Astrocyte of the cerebellum (primary cell): ENCODE measurements around the gene CDK14.

Experiments
- DNase-seq: peaks from one replicate; pipeline ENCODE4 v3.0.0-alpha.2; 2011; ENCODE audit warnings: low read depth
- H3K4me3 ChIP-seq: 2 replicates; pipeline ENCODE4 v1.5.1; 2011; ENCODE audit warnings: mild to moderate bottlenecking, low read depth, low read length, moderate library complexity
- in situ Hi-C: cut with HindIII; loops from 2 replicates; pipeline ENCODE4 v1.10.0; 2017; ENCODE audit warnings: low sequenced_read_pairs
- TF ChIP-seq, protein P1 (sequence below): IDR thresholded peaks from 2 replicates; pipeline ENCODE4 v1.5.1; 2012; ENCODE audit warnings: low read length, low read depth, moderate library complexity, mild to moderate bottlenecking; ENCODE audit errors: missing control alignments

CDK14 gene

DNA sequence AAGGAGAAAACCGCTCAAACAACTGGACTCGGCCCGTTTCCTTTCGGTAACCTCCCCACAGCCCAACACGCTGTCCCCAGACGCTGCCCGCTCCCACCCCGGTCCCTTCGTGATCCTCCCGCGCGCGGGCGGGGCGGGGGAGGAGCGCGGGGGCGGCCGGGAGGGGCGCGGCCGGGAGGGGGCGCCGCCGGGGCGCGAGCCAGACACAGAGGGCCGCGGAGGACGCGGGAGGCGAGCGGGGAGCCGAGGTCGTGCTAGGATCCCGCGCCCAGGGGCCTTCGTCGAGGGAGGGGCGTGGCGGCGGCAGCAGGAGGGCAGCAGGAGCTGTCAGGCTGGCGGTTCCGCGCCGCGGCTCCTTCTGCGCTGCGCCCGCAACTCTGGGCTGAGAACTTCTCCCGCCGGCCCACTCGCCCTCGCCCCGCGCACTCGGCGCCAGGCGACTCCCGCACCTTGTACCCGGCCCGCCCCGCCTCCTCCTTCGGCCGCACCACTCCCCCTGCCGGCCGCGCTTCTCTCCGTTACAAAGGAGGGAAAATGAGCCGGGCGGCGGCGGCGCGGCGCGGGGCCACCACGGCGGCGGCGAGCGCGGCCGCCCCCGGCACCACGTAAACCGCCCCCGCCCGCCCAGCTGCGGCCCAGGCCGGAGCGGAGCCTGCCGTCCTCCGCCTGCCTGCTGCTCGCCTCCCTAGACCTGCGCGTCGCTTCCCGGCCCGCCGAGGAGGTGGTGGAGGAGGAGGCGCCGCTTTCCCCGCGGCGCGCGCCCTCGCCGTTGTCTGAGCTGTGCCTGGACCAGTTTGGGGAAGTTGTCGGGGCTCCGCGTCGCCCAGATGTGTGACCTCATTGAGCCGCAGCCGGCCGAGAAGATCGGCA lies at the start of gene CDK14:
Gene CDK14, plus strand, starts transcription at position 521 of the 870 bp plus-strand sequence. Its CDS starts 307 bp downstream, at position 828.
- TF ChIP-seq, protein P1, sequence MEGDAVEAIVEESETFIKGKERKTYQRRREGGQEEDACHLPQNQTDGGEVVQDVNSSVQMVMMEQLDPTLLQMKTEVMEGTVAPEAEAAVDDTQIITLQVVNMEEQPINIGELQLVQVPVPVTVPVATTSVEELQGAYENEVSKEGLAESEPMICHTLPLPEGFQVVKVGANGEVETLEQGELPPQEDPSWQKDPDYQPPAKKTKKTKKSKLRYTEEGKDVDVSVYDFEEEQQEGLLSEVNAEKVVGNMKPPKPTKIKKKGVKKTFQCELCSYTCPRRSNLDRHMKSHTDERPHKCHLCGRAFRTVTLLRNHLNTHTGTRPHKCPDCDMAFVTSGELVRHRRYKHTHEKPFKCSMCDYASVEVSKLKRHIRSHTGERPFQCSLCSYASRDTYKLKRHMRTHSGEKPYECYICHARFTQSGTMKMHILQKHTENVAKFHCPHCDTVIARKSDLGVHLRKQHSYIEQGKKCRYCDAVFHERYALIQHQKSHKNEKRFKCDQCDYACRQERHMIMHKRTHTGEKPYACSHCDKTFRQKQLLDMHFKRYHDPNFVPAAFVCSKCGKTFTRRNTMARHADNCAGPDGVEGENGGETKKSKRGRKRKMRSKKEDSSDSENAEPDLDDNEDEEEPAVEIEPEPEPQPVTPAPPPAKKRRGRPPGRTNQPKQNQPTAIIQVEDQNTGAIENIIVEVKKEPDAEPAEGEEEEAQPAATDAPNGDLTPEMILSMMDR = peak; percentile 45
- in situ Hi-C loops = no loop called here
- H3K4me3 ChIP-seq = peak within 1 kb of the TSS; percentile 98
- peak; percentile 28 for DNase-seq

DNA sequence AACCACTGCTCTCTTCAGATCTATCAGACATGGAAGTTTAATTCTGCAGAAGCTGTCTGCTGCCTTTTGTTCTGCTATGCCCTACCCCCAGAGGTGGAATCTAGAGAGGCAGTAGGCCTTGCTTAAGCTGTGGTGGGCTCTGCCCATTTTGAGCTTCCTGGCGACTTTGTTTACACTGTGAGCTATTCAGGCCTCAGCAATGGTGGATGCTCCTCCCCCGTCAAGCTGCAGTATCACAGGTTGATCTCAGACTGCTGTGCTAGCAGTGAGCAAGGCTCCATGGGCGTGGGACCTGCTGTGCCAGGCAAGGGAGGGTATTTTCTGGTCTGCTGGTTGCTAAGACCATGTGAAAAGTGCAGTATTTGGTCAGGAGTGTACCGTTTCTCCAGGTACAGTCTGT lies 45.1 kb upstream of the CDK14 start:
- H3K4me3 ChIP-seq = no peak overlapping the region
- DNase-seq = no peak
- TF ChIP-seq, protein P1 = no peak
- in situ Hi-C loops = no loop called here

DNA sequence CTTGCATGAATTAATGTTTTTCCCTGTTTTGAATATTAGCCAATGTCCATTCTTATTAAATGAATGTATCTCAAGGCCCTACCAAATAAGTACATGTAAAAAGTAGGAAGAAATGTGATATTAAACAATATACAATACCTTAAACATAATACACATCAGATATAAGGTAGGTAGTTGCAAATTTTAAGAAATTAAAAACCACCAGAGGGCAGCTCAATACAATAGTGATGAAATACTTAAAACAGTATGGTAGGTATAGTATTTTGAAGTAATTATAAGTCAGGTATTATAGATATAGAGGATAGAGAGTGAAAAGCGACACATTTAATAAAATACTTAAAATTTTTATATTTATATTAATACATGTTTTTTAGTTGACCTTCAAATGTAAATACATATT lies 43.6 kb upstream of the CDK14 start:
- DNase-seq = peak; percentile 13
- in situ Hi-C loops = no loop called here
- TF ChIP-seq, protein P1 = no peak
- H3K4me3 ChIP-seq = no peak overlapping the region

DNA sequence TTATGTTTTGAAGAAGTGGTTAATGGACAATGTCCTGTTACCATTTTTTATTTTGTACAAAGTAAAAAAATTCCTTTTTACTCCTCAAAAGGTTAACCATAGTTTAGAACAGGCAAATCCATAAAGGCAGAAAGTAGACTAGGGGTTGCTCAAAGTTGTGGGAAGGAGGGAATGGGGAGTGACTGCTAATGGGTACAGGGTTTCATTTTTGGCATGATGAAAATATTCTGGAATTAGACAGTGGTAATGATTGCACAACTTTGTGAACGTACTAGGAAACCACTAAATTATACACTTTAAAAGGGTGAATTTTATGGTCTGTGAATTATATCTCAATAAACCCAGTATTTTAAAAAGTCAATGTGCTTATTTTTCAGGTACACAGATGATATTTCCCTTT lies 35.4 kb upstream of the CDK14 start:
- in situ Hi-C loops = no loop called here

DNA sequence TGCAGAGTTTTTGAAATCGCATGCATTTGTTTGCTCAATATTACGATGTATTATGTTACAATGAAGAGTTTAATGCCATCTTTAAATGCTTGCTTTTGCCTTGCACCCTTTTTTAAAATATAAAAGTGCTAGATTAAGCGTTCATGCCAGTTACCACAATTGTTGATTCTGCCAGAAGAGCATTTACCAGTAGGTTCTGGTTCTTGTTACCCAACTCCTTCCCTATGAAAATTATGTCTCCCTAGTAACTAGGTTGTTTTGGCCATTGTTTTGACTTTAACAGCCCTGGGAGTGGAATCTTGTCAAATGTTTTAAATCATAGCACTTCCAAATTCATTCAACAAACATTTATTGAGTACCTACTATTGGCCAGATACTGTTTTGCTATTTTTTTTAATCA lies 32.8 kb upstream of the CDK14 start:
- no peak for DNase-seq
- no peak overlapping the region for H3K4me3 ChIP-seq
- TF ChIP-seq, protein P1 = no peak
- in situ Hi-C loops = no loop called here

More for the DNA sequence above, 35.4 kb upstream of the CDK14 start:
- TF ChIP-seq, protein P1 = no peak
- no peak overlapping the region for H3K4me3 ChIP-seq
- peak; percentile 49 for DNase-seq

DNA sequence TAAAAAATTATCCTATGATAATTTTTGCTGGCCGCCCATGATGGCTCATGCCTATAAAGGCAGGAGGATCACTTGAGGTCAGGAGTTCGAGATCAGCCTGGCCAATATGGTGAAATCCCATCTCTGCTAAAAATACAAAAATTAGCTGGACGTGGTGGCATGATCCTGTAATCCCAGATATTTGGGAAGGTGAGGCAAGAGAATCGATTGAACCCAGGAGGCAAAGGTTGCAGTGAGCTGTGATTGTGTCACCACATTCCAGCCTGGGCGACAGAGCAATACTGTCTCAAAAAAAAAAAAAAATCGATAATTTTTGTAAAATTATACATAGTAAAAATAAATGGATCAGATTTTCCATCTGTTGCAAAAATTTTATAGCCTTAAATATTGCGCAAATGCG lies 31.7 kb upstream of the CDK14 start:
- TF ChIP-seq, protein P1 = no peak
- H3K4me3 ChIP-seq = no peak overlapping the region
- in situ Hi-C loops = no loop called here
- DNase-seq = no peak
